ENCODE data around the gene CCNQ. TPM values are rescaled to one million over a fixed set of nuclear protein-coding genes. Genes with fewer than 3 reads are reported as not detected.

Gene CCNQ
- total RNA-seq, 1 donor, result 12.0 TPM

GRCh38 chrX:153599192-153600031 lies 473 bp upstream of the CCNQ start:
- H3K4me1 ChIP-seq (ENCODE audit: insufficient read depth, low read length), result peaks cover 31% of the 10 kb centered on the region
- H3K9me3 ChIP-seq (ENCODE audit: low read depth, low read length), result no peaks in the 10 kb centered on the region
- H3K4me3 ChIP-seq (ENCODE audit: low read length), result peak overlapping the region; percentile 63
- no peaks in the 10 kb centered on the region for H3K27me3 ChIP-seq (ENCODE audit: insufficient read depth, low read length)

GRCh38 chrX:153596981-153597750 lies 1.8 kb downstream of the CCNQ start:
- Histone ChIP-seq H3K4me3 (ENCODE audit: low read length) (no peak overlapping the region), H3K27me3 (ENCODE audit: insufficient read depth, low read length) (no peaks in the 10 kb centered on the region), H3K9me3 (ENCODE audit: low read depth, low read length) (no peaks in the 10 kb centered on the region), H3K4me1 (ENCODE audit: insufficient read depth, low read length) (peaks cover 31% of the 10 kb centered on the region)

GRCh38 chrX:153595859-153596857 lies 2.8 kb downstream of the CCNQ start:
- no peaks in the 10 kb centered on the region for H3K27me3 ChIP-seq (ENCODE audit: insufficient read depth, low read length)
- H3K4me3 ChIP-seq (ENCODE audit: low read length), result no peak overlapping the region
- H3K4me1 ChIP-seq (ENCODE audit: insufficient read depth, low read length), result peaks cover 31% of the 10 kb centered on the region
- no peaks in the 10 kb centered on the region for H3K9me3 ChIP-seq (ENCODE audit: low read depth, low read length)

- Histone ChIP-seq H3K4me3 (ENCODE audit: low read length) (no peak overlapping the region), H3K4me1 (ENCODE audit: insufficient read depth, low read length) (peaks cover 29% of the 10 kb centered on the region)
These were observed 3.6 kb downstream of the CCNQ start for GRCh38 chrX:153595387-153595786.

GRCh38 chrX:153593811-153594500 lies 5.0 kb downstream of the CCNQ start:
- no peaks in the 10 kb centered on the region for H3K27me3 ChIP-seq (ENCODE audit: insufficient read depth, low read length)
- H3K4me3 ChIP-seq (ENCODE audit: low read length), result no peak overlapping the region
- H3K4me1 ChIP-seq (ENCODE audit: insufficient read depth, low read length), result peaks cover 21% of the 10 kb centered on the region
- H3K9me3 ChIP-seq (ENCODE audit: low read depth, low read length), result no peaks in the 10 kb centered on the region

More at GRCh38 chrX:153595387-153595786, 3.6 kb downstream of the CCNQ start:
- no peaks in the 10 kb centered on the region for H3K9me3 ChIP-seq (ENCODE audit: low read depth, low read length)
- no peaks in the 10 kb centered on the region for H3K27me3 ChIP-seq (ENCODE audit: insufficient read depth, low read length)

GRCh38 chrX:153592966-153593688 lies 5.8 kb downstream of the CCNQ start:
- no peak overlapping the region for H3K4me3 ChIP-seq (ENCODE audit: low read length)

GRCh38 chrX:153592091-153592833 lies 6.7 kb downstream of the CCNQ start:
- Histone ChIP-seq H3K4me3 (ENCODE audit: low read length) (no peak overlapping the region), H3K27me3 (ENCODE audit: insufficient read depth, low read length) (no peaks in the 10 kb centered on the region), H3K4me1 (ENCODE audit: insufficient read depth, low read length) (peaks cover 9% of the 10 kb centered on the region), H3K9me3 (ENCODE audit: low read depth, low read length) (no peaks in the 10 kb centered on the region)

More at GRCh38 chrX:153592966-153593688, 5.8 kb downstream of the CCNQ start:
- peaks cover 18% of the 10 kb centered on the region for H3K4me1 ChIP-seq (ENCODE audit: insufficient read depth, low read length)
- H3K9me3 ChIP-seq (ENCODE audit: low read depth, low read length), result no peaks in the 10 kb centered on the region
- no peaks in the 10 kb centered on the region for H3K27me3 ChIP-seq (ENCODE audit: insufficient read depth, low read length)

- Histone ChIP-seq H3K4me1 (ENCODE audit: insufficient read depth, low read length) (no peaks in the 10 kb centered on the region), H3K9me3 (ENCODE audit: low read depth, low read length) (no peaks in the 10 kb centered on the region)
These were observed 7.7 kb downstream of the CCNQ start for GRCh38 chrX:153590961-153591956.

GRCh38 chrX:153588782-153589446 lies 10.0 kb downstream of the CCNQ start:
- Histone ChIP-seq H3K4me1 (ENCODE audit: insufficient read depth, low read length) (peaks cover under 1% of the 10 kb centered on the region), H3K4me3 (ENCODE audit: low read length) (no peak overlapping the region), H3K27me3 (ENCODE audit: insufficient read depth, low read length) (no peaks in the 10 kb centered on the region), H3K9me3 (ENCODE audit: low read depth, low read length) (no peaks in the 10 kb centered on the region)

More at GRCh38 chrX:153590961-153591956, 7.7 kb downstream of the CCNQ start:
- no peaks in the 10 kb centered on the region for H3K27me3 ChIP-seq (ENCODE audit: insufficient read depth, low read length)
- H3K4me3 ChIP-seq (ENCODE audit: low read length), result no peak overlapping the region

GRCh38 chrX:153588021-153588781 lies 10.7 kb downstream of the CCNQ start:
- Histone ChIP-seq H3K4me3 (ENCODE audit: low read length) (no peak overlapping the region), H3K9me3 (ENCODE audit: low read depth, low read length) (no peaks in the 10 kb centered on the region), H3K4me1 (ENCODE audit: insufficient read depth, low read length) (peaks cover 7% of the 10 kb centered on the region), H3K27me3 (ENCODE audit: insufficient read depth, low read length) (no peaks in the 10 kb centered on the region)

- no peaks in the 10 kb centered on the region for H3K27me3 ChIP-seq (ENCODE audit: insufficient read depth, low read length)
- H3K9me3 ChIP-seq (ENCODE audit: low read depth, low read length), result no peaks in the 10 kb centered on the region
- H3K4me1 ChIP-seq (ENCODE audit: insufficient read depth, low read length), result peaks cover 10% of the 10 kb centered on the region
- H3K4me3 ChIP-seq (ENCODE audit: low read length), result no peak overlapping the region
These were observed 11.6 kb downstream of the CCNQ start for GRCh38 chrX:153587342-153587741.

All from mononuclear cell (primary cell).